ENCODE measurements around the gene EMP1. TPM values are rescaled to one million over a fixed set of nuclear protein-coding genes. Genes with fewer than 3 reads are reported as not detected.
A peak's percentile ranks its signal among the peaks of the same experiment; 100 is the strongest.

Gene EMP1
- total and polyA plus RNA-seq, 4 donors, result 67.5 to 348 (median 167) TPM

GRCh38 chr12:13170892-13171490, 25.5 kb upstream of the EMP1 start:
- Histone ChIP-seq H3K9ac (ENCODE audit: insufficient read depth in 1 of 2, low read length in 2 of 2) (no peak overlapping the region), H3K4me3 (no peak overlapping the region), H3K9me3 (ENCODE audit: control insufficient read depth in 4 of 4, insufficient read depth in 3 of 4, low read length in 3 of 4) (peaks cover 0 to 6% (median 3%) of the 10 kb centered on the region in 4 donors), H3K27me3 (ENCODE audit: control insufficient read depth in 3 of 3, insufficient read depth in 3 of 3, low read length in 2 of 3) (no peaks in the 10 kb centered on the region), H3K4me1 (ENCODE audit: control insufficient read depth in 5 of 5, insufficient read depth in 5 of 5, low read length in 5 of 5) (peaks cover 0 to 30% (median 9%) of the 10 kb centered on the region in 5 donors), H3K27ac (ENCODE audit: low read depth in 1 of 2, low read length in 1 of 2) (no peak overlapping the region), H3K36me3 (ENCODE audit: control insufficient read depth in 4 of 4, insufficient read depth in 4 of 4, low read length in 4 of 4) (no peaks in the 10 kb centered on the region)
- 86 to 90% methylated on average over 4 of the region's 4 CpGs for WGBS, 2 donors
- no peak for ATAC-seq (ENCODE audit: insufficient read depth, low FRiP score)
- no peak for DNase-seq
- no peak for TF ChIP-seq CTCF (IDR thresholded peaks at IDR 0.05; ENCODE audit: control extremely low read depth, extremely low read depth)

GRCh38 chr12:13171921-13172859, 24.3 kb upstream of the EMP1 start:
- Histone ChIP-seq H3K27ac (ENCODE audit: low read depth in 1 of 2, low read length in 1 of 2) (peak overlapping the region in 1 of 2 donors; percentile 44), H3K27me3 (ENCODE audit: control insufficient read depth in 3 of 3, insufficient read depth in 3 of 3, low read length in 2 of 3) (no peaks in the 10 kb centered on the region), H3K36me3 (ENCODE audit: control insufficient read depth in 4 of 4, insufficient read depth in 4 of 4, low read length in 4 of 4) (no peaks in the 10 kb centered on the region), H3K9ac (ENCODE audit: insufficient read depth in 1 of 2, low read length in 2 of 2) (peak overlapping the region in 1 of 2 donors; percentile 9), H3K4me1 (ENCODE audit: control insufficient read depth in 5 of 5, insufficient read depth in 5 of 5, low read length in 5 of 5) (peaks cover 0 to 30% (median 9%) of the 10 kb centered on the region in 5 donors), H3K9me3 (ENCODE audit: control insufficient read depth in 4 of 4, insufficient read depth in 3 of 4, low read length in 3 of 4) (peaks cover 0 to 6% (median 2%) of the 10 kb centered on the region in 4 donors), H3K4me3 (no peak overlapping the region)
- WGBS, 2 donors, result 81 to 87% methylated on average over 14 of the region's 14 CpGs
- no peak for TF ChIP-seq CTCF (IDR thresholded peaks at IDR 0.05; ENCODE audit: control extremely low read depth, extremely low read depth)
- DNase-seq (peak in 2 of 3 donors; percentile 40 to 48), ATAC-seq (ENCODE audit: insufficient read depth, low FRiP score) (no peak)

GRCh38 chr12:13173012-13173932, 23.3 kb upstream of the EMP1 start:
- H3K27ac ChIP-seq (ENCODE audit: low read depth in 1 of 2, low read length in 1 of 2), result peak overlapping the region; percentile 20 to 55
- H3K9ac ChIP-seq (ENCODE audit: insufficient read depth in 1 of 2, low read length in 2 of 2), result peak overlapping the region in 1 of 2 donors; percentile 69
- H3K4me3 ChIP-seq, result no peak overlapping the region
- no peaks in the 10 kb centered on the region for H3K9me3 ChIP-seq (ENCODE audit: control insufficient read depth in 4 of 4, insufficient read depth in 3 of 4, low read length in 3 of 4)
- ATAC-seq (ENCODE audit: insufficient read depth, low FRiP score) (peak; percentile 68), DNase-seq (peak; percentile 78 to 95 (median 92))
- 57 to 59% methylated on average over 12 of the region's 12 CpGs for WGBS, 2 donors
- TF ChIP-seq CTCF (IDR thresholded peaks at IDR 0.05; ENCODE audit: control extremely low read depth, extremely low read depth), result no peak
- H3K4me1 ChIP-seq (ENCODE audit: control insufficient read depth in 5 of 5, insufficient read depth in 5 of 5, low read length in 5 of 5), result peaks cover 0 to 35% (median 9%) of the 10 kb centered on the region in 5 donors
- no peaks in the 10 kb centered on the region for H3K27me3 ChIP-seq (ENCODE audit: control insufficient read depth in 3 of 3, insufficient read depth in 3 of 3, low read length in 2 of 3)
- no peaks in the 10 kb centered on the region for H3K36me3 ChIP-seq (ENCODE audit: control insufficient read depth in 4 of 4, insufficient read depth in 4 of 4, low read length in 4 of 4)
